Hepatocyte (in vitro differentiated cells): Measurements from ENCODE around the gene PLEKHB2.
"Not testable (repeated sequence)": the region's sequence is repeated elsewhere in the genome, so short reads cannot be mapped to it uniquely, and the experiment has no call there.

ENCODE experiments used
- CTCF ChIP-seq: fragments of 200-600 bp; sonication (generic); IDR thresholded peaks from 2 replicates; pipeline ENCODE4 v1.5.1; 2016; ENCODE audit warnings: antibody characterized with exemption, mild to moderate bottlenecking; ENCODE audit not compliant: poor library complexity
- EZH2 ChIP-seq: fragments of 200-600 bp; sonication (generic); IDR thresholded peaks from 2 replicates; pipeline ENCODE4 v1.6.1; 2016; ENCODE audit warnings: antibody characterized with exemption, mild to moderate bottlenecking, borderline replicate concordance
- EZH2phosphoT487 ChIP-seq: fragments of 200-600 bp; sonication (generic); IDR thresholded peaks from one replicate; pipeline ENCODE4 v1.6.1; 2018; ENCODE audit warnings: antibody characterized with exemption, mild to moderate bottlenecking, low read depth, moderate library complexity; ENCODE audit not compliant: unreplicated experiment, severe bottlenecking

DNA sequence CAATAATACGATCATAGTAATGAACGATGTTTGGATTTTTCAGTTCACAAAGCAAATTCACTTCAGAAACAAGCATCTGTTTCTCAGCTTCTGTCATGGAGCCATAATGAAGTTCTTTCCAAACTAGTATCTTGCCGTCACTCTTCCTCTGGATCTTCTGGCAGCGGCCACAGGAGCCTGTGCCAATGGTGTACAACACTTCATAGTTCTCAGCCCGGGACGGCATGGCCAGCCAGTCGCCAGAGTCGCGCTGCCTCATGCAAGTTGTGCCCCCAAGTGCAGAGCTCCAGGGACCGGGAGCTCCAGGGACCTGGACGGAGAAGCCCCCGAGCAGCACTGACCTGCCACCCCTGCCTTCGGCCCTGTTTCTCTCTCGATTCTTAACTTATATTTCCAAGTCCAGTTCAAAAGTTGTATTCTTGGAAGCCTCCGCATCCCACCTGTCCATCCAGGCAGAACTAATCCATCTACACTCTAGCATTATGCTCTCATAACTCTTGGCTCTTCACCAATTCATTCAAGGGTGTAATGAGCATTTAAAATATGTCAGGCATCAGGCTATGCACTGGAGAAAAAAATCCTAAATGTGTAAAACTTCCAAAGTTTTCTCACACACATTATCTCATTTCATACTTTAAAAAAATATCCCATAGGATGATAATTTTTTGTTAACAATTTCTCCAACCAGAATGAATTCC, 73.7 kb downstream of the PLEKHB2 start:
- TF ChIP-seq CTCF, EZH2, EZH2phosphoT487: not testable (repeated sequence)
